Epithelial cell of prostate (primary cell): ENCODE measurements around the gene TRERF1.

Source experiments
- DNase-seq: peaks from one replicate; pipeline ENCODE4 v3.0.0-alpha.2; 2011; ENCODE audit warnings: low read depth, low spot score
- H3K27ac ChIP-seq: fragments of 450-650 bp; 2 replicates; pipeline ENCODE4 v1.5.1; 2017; ENCODE audit warnings: mild to moderate bottlenecking

TRERF1 gene

DNA sequence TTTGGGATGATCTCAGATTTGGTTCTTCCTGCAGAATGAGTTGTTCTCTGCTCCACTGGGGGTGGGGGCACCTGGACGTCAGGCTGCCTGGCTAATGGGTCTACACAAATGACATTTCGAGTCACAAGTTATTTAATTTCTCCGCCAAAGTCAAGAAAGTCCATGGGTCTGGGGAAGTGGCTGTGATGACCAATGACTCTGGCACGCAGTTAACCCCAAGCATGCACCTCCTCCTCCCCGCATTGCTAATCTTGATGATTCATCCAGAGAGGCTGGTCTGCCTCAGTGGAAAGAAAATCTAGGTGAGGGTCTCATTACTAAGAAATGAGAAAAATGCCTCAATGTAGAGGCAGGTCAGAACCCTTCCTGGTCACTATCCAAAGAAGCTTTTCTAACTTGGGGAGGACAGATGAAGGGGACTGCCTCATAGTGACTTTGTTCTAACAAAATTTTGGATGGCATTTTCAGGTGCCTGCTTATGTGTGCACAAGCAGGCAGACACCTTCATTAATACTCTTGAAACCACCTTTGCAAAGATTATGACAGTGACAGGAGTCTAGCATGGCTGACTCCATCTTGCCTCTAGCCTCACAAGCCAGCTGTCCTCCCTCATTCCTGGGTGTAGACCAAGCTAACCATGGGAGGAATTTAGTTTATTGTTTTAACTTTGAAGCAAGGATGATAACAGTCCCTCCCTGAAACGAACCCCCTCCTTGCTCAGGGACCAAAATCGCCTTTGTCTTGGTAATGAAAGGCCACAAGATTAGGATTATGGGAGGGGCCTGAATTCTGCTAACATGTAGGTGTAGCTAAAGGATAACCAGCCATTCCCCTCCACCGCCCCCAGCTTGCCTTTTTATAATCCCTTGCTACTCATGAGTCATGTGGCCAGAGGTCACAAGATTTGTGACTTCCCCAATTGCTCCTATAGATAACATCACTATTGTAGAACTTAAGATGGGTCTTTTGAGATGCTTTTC lies 135.4 kb downstream of the TRERF1 start:
- peak overlapping the region; percentile 61 for H3K27ac ChIP-seq
- peak; percentile 54 for DNase-seq

DNA sequence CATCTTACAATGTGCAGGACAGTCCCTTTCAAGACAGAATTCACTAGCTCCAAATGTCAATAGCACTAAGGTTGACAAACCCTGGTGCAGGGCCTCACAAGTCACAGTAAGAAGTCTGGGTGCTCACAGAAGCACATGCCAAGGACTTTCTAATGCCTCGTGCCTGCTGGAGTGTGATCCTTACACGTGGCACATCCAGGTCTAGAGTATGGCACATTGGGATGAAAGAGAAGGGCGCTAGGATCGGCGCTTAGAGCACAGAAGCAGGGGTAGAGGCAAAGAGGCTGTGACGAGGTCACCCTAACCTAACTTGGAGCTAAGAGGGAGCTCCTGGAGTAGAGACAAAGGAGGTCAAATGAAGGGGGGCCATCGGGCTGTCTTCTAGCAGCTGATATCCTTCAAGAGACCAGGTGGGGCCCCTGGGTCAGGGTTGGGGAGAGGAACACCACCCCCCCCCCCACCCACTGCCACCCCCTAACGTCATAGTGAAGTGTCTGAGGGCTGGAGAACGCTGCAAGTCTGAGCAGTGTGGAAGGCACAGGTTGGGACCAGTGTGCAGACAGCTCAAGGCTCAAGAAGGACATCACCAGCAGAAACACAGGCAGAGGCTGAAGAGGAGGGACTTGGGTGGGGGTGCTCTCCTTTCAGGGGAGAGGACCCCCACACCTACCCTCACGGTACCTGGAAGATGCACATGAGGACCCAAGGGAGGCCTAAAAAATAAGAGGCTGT lies 136.3 kb downstream of the TRERF1 start:
- H3K27ac ChIP-seq, result peak overlapping the region; percentile 61

DNA sequence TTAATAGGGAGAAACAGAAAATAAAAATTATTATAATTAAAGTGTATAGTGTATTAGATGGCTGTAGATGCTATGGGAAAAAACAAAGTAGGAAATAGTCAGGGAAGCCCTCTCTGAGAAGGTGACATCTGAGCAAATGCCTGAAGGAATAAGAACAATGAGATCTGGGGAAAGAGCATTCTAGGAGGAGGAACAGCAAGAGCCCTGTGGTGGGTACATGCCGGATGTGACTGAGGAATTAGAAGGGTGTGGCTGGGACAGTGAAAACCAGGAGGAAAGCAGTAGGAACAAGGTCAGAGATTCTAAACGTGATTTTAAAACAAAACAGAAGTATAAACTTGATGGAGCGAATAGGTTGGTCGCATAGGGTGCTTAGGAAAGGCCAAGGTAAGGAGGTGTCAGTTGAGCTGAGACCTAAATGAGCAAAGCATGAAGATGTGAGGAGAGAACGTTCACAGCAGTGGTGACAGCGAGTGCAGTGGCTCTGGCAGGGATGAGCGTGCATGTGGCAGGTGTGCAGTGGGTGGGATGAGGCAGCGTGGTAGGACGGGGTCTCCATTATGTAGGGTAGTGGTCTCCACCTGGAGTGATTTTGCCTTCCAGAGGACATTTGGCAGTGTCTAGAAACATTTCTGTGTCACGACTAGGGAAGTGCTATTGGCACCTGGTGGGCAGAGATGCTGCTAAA lies 137.0 kb downstream of the TRERF1 start:
- H3K27ac ChIP-seq, result no peak overlapping the region
- DNase-seq, result no peak

More for the DNA sequence above, 136.3 kb downstream of the TRERF1 start:
- DNase-seq, result no peak

DNA sequence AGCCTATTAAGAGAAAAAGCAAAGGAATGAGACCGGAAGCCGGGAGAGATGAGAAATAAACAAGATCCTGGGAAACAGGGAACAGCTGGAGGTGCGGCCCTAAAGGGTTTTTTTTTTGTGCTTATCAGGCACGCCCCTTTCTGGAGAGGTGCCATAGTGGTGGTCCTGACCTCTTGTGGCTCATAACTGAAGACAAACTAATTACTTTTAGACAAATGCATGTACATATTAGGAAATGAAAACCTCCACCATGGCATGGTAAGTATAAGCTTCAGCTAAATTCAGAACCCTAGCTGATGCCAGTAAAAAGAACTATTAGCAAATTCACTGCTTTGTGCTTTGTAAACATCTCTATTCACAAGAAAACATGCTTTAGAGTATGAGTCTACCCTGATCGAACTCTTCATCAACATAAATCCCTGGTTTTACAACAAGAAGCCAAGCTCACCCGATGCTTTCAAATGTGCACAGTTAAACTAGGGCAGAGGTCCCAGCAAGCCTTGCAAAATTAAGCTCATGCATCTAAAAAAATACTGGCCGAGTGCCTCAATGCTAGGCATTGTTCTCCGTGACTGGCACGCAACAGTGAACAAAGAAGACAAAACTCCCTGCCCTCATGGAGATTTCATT lies 137.7 kb downstream of the TRERF1 start:
- no peak overlapping the region for H3K27ac ChIP-seq
- no peak for DNase-seq

DNA sequence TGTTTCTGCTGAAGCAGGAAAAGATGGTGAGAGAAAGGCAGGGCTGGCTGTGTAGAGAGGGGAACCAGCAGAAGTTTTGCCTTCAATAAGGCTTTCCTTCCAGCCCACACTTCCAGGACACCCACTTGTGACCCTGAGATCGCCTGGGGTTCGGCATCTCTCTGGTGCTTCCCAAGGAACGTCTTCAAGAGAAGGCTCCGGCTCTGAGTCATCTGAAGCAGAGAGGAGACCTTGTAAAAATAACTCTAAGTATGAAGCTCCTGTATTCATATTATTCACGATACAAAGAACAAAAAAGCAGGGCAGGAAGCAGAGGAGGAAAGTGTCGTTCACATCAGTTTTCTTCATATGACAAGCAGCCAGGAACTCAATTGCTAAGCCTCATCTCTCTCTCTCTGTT lies 138.7 kb downstream of the TRERF1 start:
- no peak for DNase-seq
- no peak overlapping the region for H3K27ac ChIP-seq

DNA sequence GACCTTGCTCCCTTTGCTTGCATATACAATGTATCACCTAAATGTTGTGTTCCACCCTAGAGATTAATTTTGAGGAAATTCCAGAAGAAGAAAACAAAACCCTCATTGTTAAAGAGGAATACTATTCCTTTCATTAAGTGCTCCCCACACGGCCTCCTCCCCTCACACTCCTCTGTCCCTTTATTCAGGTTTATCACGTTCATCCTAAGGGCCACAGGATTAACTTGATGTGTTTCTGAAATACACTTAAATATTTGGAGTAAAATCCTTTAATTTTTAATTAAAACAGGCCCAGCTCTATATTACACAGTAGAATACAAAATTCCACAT lies 144.6 kb downstream of the TRERF1 start:
- no peak for DNase-seq
- no peak overlapping the region for H3K27ac ChIP-seq

DNA sequence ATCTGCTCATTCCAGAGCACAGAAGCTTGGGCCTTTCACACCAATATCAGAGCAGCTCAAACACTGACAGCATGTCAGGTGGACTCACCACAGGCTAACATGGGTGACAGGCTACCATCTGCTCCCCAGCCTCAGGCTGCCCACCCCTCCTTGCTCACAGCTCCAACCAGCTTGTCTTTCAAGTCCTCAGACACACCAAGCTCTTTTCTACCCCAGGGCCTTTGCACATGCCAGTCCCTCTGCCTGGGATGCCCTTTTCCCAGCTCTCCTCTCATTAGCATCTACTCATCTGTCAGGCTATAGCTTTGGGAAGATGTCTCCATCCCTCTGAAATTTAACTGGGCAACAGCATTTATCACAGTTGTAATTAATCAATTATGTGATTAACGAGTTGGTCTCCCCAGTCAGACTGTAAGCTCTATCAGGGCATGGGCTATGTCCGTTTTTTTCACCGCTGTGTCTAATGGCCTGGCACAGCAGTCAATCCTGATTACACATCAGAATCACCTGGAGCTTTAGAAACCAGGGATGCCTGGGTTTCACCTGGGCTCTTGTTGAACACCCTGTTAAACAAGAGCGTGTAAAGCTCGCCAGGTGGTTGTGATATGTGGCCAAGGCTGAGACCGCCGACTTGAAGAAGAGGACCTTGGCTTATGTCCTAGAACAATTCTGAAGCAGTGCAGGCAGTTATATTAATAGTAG lies 145.1 kb downstream of the TRERF1 start:
- no peak for DNase-seq
- H3K27ac ChIP-seq, result no peak overlapping the region

DNA sequence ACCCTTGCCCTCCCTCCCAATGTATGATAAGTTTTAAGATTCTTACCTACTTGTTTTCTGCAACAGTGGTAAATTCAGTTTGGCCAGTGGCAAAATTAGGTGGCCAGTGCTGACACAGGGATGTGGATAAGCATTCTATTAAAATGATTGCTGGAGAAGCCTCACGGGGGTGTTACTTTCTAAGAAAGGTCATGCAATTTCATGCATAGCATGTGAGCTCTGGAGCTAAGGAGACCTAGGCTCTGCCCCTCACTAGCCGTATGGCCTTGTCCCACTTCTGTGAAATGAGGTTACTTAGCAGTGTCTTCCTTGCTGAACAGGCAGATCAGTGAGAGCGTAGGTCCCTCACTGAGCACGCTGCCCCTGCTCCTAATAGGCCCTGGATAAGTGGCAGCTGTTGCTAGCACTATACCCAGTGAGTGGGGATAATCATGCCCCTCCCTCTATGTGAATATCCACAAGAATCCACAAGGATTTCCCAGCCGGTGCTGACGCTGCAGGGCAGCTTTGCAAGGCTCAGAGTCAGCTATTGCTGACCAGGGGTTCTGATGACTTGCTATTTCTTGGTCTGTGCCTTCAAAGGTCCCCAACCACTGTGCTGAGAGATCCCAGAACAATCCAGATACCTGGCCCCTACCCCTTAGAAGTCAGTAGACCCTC lies 147.5 kb downstream of the TRERF1 start:
- DNase-seq, result no peak
- no peak overlapping the region for H3K27ac ChIP-seq

DNA sequence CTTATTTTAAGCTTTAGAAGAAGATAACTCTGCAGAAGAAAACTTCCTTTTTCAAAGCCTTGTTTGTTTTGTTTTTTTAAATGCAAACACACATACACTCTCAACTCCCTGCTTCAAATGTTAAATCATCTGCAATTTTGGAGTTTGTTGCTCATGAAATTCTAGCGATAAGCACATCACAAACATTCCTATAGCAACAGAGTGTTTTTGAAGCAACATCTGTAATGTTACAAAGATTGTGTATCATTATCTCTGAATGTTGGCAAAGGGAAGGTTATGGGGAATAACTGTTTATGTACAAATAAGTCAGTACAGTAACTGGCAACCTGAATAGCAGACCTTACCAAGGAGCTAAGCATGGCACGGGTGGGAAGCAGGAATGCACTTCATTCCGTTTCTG lies 149.3 kb downstream of the TRERF1 start:
- no peak for DNase-seq
- H3K27ac ChIP-seq, result no peak overlapping the region

DNA sequence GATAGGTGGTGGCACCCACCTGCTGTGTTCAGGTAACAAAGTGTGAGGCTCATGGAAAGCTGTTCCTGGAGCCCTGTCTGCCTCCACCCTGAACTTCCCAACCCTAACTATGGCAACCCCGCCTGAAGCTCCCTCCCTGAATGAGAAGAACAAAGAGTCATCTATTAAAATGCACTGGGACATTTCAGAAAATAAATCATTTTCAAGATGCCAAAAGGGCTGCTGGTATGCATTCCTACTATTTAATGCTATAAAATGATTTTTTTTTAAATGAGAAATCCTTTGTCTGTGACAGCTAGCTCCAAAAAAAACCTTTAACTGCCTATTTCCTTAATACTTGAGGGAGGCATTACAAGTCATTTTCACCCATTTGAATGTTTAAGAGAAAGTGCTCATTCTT lies 149.7 kb downstream of the TRERF1 start:
- no peak for DNase-seq
- H3K27ac ChIP-seq, result no peak overlapping the region

DNA sequence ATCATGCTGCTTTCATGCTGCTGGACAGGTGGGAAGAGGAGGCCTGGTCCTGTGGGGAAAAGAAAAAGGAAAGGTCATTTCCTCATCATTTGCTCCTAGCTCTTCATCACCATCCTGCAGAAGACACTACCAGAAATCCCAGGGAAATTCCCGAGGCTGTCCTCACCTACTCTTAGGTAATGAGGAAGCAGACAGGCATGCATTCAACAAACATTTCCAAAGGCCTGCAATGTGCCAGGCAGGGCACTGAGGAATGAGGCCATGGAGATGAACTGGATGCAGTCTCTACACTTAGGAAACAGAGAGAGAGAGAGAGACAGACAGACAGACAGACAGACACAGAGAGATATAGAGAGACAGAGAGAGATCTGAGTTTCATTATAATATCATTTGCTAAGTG lies 151.0 kb downstream of the TRERF1 start:
- H3K27ac ChIP-seq, result no peak overlapping the region
- peak; percentile 27 for DNase-seq

DNA sequence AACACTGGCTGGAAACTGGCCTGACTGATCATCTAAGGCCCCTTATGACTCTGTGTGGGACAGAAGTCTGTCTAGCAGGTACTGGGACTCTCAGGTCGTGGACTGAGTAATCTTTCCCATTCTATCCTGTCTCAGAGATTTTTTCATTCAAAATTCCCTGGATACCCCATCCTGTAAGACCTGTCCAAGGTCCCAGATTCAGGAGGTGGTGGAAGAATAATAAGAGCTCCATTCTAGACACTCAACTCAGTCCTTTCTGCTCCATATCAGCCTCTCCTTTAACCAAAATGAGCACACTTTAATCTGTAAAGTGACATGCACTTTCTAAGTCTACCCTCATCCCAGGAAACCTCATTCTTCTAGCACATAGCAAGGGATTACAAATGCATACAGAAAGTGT lies 151.5 kb downstream of the TRERF1 start:
- no peak for DNase-seq
- H3K27ac ChIP-seq, result no peak overlapping the region

DNA sequence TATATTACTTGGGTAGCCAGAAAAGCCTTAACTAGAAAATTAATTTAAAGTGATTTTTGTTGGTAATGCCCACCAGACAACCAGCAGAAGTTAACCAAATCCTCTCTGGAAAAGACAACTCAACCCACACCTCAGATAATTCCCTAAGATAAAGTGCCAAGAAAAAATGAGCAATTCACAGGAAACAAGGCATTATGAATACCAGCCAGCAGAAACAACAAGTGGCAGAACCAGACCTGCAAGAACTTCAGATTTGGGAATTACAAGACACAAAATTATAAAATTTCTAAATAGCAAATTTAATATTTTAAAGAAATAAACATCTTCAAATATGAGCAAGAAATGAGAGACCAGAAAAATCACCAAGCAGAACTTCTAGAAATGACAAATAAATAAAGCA lies 154.1 kb downstream of the TRERF1 start:
- H3K27ac ChIP-seq, result peak overlapping the region; percentile 42

DNA sequence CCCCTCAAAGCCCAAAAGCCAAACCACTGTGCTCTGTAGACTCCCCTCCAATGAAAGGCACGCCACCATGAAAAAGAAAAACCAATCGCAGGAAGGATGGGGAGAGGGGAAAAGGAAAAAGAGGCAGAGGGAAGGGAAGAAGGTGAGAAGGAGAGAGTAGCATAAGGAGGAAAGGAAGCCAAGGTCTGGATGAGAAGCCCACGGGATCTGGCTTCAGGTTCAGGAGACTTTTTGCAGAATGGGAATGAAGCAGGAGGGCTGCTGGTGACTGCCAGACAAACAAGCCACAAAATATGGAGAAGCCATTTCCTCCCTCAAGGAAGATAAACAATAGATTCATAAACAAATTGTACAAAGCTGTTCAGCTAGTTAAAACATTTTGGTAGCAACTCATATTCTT lies 155.1 kb downstream of the TRERF1 start:
- H3K27ac ChIP-seq, result peak overlapping the region; percentile 42
- DNase-seq, result no peak

More for the DNA sequence above, 154.1 kb downstream of the TRERF1 start:
- no peak for DNase-seq

DNA sequence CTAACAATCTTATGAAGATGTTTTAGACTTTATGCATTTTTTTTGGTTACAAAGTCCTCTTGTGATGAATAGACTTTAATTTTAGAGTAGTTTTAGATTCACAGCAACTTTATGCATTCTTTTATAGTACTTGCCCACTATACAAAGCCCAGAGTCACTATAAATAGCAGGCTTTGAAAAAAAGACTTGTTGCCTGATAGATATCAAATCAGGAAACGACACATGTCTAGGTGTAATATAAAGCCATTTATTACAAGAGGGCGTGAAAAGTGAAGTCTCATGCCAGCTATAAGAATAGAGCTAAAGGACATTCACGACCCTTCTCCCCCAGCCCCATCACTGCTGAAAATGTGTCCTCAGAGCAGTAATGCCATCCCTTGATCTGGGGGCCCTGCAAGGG lies 156.0 kb downstream of the TRERF1 start:
- H3K27ac ChIP-seq, result peak overlapping the region; percentile 72

DNA sequence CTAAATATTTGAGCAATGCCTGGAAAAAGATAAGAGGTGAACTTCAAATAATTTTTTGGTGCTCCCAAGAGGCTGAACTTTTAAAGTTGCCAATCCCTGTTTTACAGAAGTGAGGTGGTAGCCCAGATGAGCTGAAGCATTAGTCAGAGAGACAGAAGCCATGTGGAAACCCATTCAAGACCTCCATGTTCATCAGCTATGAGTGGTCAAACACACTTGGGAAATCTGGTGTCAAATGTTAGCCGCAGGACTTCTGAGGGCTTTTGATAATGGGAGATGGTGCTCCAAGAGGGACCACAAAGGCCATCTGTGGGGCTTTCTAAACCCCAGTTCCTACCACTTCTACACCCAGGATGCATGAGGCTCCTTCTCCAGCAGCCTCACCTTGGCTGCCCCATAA lies 156.5 kb downstream of the TRERF1 start:
- peak overlapping the region; percentile 72 for H3K27ac ChIP-seq
- DNase-seq, result no peak

More for the DNA sequence above, 156.0 kb downstream of the TRERF1 start:
- no peak for DNase-seq

DNA sequence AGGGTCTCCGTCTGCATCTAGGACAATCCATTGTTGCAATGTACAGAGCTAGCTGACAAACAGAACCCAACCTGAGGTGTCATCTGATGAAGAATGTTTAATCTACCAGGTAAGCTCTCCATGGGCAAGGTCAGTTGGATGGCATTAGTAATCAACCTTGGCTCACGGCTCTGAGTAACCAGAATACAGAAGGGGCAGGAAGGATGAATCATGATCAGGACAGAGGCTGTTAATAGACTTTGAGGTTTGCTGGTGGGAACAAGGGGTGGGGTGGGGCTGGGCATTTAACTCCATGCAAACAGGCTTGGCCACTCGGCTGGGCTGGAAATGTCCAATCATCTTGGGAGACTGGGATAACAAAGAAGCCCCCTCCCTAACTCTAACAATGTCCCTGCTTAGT lies 157.0 kb downstream of the TRERF1 start:
- peak overlapping the region; percentile 72 for H3K27ac ChIP-seq
- DNase-seq, result peak; percentile 90

DNA sequence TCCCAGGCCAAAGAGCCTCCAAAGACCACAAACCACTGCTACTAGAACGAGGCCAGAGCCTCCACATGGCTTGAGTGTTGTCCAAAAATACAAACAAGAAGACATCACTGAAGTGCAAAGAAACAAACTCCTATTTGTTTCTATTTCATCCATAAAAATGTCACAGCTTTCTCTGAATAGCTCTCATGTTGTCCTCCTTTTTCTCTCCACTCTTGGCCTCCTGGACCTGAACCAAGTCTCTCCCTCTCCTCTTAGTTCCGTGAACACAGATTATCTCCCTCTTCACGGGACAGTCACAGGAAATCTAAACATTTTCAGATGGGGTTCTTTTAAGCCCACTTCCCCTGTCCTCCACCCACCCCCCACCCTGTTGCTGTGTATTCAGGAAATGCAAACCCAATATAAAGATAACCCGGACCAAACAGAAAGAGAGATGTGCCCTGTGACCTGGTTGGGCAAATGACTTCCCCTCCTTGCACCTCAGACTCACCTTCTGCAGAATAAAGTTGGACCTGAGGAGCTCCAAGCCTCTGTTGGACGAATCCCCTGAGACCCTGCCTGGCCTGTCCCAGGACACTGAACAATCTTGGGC lies 158.2 kb downstream of the TRERF1 start:
- peak overlapping the region; percentile 72 for H3K27ac ChIP-seq
- DNase-seq, result no peak
